GM21825 (cell line): ENCODE results near the gene FCMR.
A peak's percentile ranks its signal among the peaks of the same experiment; 100 is the strongest.
"Not testable (repeated sequence)": the region's sequence is repeated elsewhere in the genome, so short reads cannot be mapped to it uniquely, and the experiment has no call there.

Experiments used
- ATAC-seq: cut with Tn5 transposase; IDR thresholded peaks from one replicate; pipeline ENCODE4 v1.9.1; 2021; ENCODE audit warnings: mild to moderate bottlenecking, moderate library complexity; ENCODE audit not compliant: unreplicated experiment

Gene FCMR

DNA sequence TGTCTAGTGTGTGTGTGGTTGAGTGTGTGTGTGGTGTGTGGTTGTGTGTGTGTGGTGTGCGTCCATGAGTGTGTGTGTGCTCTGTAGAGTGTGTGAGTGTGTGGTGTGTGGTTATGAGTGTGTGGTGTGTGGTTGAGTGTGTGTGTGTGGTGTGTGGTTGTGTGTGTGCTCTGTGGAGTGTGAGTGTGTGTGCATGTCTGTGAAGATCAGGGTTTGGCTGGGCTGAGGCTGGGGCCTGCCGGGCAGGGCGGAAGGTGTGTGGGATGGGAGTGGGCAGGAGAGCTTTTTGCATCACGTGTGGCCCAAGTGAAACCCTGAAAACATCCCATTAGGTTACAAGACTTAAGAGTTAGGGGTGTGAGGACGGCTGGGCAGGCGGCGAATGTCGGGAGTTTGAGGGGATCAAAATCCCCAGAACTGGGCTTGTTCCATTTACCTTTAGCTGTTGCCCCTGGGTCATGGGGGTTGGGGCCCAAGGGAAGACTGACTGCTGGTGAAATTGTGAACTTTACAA is 2.9 kb upstream of the FCMR start:
- ATAC-seq: peak; percentile 24

DNA sequence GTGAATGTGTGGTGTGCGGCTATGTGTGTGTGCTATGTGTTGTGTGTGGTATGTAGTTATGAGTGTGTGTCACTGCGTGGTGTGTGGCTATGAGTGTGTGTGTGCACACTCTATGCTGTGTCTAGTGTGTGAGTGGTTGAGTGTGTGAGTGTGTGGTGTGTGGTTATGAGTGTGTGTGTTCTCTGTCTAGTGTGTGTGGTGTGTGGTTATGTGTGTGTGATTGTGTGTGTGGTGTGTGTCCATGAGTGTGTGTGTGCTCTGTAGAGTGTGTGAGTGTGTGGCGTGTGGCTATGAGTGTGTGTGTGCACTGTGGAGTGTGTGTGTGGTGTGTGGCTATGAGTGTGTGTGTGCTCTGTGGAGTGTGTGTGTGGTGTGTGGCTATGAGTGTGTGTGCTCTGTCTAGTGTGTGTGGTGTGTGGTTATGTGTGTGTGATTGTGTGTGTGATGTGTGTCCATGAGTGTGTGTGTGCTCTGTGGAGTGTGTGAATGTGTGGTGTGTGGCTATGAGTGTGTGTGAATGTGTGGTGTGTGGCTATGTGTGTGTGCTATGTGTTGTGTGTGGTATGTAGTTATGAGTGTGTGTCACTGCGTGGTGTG is 2.3 kb upstream of the FCMR start:
- ATAC-seq: not testable (repeated sequence)

DNA sequence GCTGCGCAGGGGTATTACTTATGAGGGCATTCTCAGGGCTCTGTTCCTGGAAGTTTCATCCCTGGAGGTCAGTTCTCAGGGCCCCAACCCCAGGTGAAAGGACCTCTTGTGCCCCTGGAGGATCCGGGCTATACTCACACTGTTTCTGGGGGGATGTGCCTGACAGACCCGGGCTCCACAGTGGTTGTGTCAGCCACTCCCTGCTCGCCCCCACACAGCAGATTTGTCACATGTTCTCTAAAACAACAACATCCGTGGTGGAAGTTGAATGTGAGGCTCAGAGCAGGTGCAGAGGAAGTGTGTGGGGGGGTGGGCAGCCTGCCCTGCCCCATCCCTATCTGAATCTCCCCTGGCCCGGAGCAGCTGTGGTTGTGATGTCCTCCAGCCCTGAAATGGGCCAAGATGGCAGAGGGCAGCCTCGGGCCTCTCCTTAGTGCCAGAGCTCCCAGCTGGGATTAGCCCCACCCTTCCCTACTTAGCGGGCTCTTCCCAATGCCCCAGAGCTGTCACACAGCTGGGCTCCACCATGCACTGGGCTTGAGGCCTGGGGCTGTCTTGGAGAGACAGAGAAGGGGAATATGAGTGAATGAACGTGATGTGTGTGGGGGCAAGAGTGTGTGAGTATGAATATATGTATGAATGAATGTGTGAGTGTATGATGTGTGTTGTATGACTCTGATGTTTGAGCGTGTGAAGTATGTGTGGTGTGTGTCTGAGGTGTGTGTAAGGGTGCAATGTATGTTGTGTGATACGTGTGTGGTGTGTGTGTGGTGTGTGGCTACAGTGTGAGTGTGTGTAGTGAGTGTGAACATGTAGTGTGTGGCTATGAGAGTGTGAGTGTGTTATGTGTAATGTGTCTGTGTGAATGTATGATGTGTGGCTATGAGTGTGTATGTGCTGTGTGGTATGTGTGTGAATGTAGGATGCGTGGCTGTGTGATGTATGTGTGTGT is 1.5 kb upstream of the FCMR start:
- peak; percentile 42 for ATAC-seq

DNA sequence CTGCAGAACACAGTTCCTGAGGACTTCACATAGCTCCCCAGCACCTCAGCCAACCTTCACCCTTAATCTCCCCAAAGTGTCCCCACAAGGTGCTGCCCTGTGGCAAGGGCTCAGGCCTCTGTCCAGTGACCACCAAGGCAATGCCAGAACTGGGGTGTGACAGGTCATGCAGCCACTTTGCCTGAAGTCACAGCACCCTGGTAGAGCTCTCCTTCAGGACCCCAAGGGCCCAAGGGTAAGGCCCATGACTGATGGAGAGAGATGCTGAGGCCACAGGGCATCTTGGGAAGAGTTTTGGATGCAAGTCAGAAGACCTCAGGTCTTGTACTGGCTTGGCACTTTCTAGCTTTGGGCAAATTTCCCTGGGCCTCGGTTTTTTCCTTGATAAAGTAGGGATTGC is 783 bp upstream of the FCMR start:
- no peak for ATAC-seq

DNA sequence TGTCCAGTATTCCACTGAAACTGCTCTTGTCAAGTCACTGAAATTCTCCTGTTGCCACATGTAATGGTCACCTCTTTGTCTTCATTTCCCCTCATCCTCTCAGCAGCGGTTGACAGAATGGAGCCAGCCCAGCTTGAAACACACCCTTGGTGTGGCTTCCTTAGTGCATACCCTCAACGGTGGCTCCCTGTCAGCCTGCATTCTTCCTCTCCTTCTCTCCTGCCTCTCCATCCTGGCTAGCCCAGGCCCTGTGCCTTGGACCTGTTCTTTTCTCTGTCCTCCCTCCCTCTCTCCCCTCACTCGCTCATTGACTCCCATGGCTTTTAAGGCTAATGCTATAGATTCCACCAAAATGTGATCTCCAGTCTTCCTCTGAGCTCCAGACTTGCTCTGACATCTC is 3.7 kb downstream of the FCMR start:
- ATAC-seq: no peak

DNA sequence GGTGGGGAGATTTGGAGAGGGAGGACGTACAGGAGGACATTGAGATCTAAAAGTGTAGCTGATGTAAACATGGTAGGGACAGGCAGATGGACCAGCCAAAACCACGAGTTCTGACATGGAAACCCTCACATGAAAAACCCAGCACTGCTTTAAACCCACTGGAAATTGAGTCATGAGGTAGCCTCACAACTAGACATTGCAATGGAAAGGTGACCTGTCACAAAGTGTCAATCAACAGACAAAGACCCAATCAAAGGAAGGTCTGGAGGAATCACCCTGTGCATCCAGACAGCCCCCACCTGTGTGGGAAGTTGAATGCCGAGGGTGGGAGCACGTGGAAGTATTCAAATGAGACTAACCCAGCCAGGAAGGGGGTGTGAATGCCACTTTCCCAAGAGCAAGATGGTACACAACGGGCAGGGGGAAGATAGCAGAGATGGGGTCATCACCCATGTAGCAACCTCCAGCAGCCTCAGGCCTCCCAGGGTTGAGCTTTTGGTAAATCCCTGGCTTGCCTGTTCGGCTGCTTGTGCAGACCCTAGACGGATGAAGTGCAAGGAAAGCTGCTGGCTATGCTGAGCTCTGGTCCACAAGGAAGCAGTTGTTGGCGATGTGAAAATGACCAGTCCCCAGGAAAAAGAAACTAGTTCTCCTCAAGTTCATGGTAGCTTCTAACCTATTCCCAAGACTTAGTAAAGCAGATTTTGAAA is 5.6 kb downstream of the FCMR start:
- ATAC-seq: no peak

DNA sequence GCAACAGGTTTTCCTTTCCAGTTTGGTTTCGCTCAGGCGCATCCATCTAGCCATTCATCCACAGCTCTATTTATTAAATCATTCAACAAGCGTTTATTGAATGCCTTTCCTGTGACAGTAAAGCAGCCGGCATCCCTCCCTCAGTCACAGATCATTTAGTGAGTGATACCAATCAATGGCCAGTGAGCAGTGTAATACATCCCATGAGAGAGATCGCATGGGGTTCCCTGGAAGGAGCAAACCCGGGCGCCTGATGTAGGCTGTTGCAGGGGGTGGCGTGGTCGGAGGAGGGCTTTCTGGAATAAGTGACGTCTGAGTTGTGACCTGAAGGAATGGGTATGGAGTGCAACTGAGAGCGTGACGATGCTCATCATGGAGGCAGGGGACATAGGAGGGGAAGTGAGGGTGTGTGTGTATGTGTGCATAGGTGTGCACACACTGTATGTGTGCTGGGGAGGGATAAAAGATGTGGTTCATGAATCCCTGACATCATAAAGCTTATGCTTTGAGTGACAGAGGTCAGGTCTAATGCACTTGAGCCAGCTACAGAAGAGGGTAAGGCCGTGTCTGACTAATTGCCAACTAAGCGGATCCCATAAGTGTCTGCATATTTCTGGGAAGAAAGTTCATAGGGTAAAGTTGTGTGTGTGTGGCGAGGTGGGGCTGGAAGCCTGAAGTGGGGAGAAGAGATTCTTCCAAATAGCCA is 6.6 kb downstream of the FCMR start:
- no peak for ATAC-seq

DNA sequence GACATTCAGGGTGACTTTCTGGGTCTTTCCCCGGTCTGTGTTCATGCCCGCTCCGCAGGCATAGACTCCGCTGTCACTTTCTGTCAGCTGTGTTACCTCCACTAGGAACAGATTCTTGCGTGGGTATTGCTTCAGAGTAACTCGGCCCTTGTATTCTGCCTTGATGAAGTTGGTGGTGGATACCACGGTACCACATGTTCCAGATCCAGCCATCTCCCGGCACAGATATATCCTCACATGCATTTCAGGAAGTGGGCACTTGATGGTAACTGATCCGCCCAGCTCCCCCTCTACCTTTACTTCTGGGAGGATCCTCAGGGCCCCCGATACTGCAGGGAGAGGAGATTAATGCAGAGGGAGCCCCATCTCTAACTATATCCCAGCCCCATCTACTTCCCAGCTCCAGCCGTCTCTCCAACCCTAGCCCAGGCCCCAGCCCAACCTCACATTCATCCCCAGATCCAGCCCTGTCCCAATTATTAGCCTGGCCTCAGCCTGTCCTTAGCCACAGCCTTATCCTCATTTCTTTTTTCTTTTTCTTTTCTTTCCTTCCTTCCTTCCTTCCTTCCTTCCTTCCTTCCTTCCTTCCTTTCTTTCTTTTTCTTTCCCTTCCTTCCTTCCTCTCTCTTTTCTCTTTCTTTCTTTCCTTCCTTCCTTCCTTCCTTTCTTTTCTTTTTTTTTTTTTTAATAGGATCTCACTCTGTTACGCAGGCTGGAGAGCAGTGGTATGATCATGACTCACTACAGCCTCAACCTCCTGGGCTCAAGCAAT is 7.8 kb downstream of the FCMR start:
- no peak for ATAC-seq

DNA sequence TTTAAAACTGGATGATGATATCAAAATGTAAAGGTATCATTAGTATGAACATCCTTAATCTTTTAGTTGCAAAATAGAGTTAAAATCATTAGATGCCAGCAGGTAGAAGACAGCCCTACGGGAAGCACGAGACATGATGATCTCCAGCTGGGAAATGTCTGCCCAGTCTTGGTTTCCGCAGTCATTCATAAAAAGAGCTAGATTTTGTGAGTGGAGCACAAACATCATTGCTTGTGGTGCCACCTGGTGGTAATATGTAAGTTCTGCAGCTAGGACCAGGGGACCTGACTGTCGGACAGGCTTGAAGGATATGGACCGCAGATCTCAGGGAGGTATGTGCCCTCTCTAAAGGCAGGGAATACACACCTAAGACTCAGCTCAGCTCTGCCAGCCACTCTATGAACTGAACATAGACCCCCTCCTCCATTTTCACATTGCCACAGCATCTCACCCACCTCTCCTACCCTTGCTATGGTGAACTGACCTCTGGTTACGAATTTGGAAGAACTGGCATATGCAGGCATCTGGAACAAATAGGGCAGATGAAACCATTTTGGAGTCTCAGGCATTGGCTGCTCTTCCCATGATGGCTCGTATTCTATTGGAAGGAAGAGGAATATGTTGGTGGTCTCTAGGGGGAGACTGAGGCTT is 9.2 kb downstream of the FCMR start:
- ATAC-seq: peak; percentile 49

DNA sequence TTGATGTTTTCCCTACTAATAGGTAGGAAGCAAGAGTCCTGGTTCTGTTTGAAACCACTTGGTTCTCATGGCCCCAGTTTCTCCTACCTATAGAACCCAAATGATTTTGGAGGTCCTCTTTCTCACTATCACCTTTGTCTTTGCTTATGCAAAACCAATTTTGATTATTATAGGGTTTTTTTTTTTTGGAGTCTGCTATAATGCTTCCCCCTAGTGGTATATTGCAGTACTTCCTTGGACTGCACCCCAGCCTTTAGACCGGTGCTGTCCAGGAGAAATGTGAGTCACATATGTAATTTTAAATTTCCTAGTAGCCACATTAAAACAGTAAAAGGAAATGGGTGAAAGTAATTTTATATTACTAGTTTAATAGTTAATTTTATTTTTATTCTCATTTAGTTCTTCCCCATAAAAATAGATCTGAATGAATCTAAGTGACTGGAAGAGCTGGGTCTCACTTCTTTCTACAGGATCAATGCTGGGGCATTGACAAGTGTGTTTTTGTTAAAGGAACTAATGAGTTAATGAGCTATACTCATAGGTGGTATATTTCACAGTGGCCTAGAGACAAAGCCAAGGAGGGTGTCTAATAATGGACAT is 10.6 kb downstream of the FCMR start:
- no peak for ATAC-seq

DNA sequence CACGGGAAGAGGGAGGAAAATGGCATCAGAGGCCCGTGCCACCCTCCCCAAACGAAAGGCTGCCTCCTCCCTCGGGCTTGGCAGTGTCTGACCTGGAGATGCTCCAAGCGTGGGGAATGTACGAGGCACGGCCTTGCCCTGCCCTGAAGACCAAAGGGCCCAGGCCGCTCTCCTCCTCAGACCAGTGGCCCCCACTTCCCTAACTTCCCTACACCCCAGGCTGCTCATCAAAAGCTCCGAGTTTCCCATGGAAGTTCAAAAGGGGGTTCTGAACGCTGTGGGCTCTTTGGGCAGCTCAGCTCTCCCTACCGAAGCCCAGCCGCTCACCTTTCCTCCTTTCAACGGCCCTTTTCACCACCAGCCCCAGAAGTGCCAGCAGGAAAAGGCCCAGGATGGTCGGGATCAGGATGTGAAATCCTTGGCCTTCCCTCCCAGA is 11.8 kb downstream of the FCMR start:
- ATAC-seq: no peak

DNA sequence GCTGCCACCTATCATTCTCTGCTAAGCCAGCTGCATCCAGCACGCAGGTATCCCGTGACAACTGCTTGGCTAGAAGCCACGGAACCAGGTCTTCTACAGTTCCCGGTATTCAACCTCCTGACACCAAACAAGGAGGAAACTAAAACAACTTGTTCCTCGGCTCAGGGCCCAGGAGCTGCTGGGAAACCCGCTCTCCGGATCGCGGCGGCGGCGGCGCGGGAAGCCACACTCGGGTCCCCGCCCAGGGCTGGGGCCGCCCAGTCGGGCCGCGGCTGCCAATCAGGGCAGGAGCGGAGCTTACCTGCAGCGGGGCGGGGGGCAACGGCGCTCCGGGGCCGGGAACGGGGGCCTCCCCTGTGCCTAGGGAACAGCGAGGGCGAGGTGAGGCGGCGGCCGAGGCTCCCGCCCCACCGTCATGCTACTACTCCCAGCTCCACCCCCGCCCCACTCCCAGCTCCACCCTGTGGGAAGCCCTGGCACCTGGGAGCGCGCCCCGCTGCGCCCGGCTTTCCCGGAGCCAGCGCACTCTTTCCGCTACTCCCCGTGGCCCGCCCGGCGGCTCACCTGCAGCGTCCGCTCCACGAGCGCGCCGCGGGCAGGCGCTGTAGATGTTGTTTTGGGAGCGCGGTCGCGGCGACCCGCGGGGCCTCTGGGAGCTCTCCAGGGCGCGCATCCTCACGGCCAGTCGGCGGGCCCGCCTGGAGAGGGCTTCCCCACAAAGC is 12.4 kb downstream of the FCMR start:
- no peak for ATAC-seq

DNA sequence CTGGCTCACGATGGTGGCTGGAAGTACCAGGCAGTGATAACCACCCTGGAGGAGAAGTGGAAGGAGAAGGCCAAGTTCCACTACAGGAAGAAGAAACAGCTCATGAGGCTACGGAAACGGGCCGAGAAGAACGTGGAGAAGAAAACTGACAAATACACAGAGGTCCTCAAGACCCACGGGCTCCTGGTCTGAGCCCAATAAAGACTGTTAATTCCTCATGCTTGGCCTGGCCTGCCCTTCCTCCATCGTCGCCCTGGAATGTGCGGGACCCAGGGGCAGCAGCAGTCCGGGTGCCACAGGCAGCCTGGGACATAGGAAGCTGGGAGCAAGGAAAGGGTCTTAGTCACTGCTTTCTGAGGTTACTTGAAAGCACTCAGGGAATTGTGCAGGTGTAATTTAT is 13.7 kb downstream of the FCMR start:
- no peak for ATAC-seq

DNA sequence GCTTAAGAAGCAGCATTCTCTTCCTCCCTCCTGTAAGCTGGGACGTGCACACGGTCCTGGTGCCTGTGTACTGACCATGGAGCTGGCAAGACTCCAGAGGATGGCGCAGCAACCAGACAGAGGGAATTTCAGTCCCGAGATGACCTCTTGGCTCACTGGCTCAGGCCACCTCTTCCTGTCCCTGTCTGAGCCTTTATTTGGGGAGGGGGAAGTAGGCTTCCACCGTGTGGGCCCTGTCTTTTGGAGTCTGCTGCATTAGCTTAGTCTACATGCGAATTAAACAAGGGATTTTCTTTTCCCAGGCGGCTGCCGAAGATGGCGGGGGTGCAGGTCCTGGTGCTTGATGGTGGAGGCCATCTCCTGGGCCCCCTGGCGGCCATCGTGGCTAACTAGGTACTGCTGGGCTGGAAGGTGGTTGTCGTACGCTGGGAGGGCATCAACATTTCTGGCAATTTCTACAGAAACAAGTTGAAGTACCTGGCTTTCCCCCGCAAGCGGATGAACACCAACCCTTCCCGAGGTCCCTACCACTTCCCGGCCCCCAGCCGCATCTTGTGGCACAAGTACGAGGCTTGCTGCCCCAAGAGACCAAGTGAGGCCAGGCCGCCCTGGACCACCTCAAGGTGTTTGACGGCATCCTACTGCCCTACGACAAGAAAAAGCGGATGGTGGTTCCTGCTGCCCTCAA is 14.3 kb downstream of the FCMR start:
- no peak for ATAC-seq

DNA sequence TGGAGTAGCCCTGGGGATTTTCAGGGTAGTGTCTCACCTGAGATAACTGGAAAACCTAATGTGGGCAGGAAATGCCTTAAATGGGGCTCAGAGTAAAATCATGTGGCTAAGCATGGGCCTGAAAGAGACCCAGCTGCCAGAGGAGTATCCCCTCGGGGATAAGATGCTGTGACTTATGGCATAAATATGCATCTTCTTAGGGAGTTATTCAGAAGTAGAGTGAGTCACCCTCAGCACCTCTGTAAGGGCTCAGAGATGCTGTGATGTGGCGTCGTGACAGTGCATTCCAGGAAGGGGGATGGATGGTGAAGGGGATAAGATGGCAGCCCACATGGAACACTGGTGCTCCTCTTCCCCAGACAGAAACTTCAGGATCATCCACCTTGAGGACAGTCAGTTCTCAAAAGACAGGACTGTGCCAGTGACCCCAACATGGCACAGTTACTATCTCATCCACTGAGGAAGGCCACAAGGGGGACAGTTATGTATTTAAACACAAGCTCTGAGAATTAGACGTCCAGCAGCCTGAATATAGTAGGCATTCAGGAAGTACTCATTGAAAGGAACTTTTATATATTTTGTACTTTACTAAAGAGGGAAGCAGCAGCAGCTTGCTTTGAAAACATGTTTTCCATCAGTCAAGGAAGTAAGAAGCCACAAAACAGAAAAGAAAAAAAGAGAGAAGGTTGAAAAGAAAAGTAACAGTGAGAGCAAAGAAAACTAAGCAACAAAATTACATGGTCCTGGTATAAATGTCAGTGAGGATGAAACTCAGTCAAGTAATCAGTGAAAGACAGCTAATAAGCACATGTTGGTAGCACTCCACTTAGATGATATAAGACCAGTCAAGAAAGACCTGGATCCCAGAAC is 16.2 kb downstream of the FCMR start:
- peak; percentile 67 for ATAC-seq

DNA sequence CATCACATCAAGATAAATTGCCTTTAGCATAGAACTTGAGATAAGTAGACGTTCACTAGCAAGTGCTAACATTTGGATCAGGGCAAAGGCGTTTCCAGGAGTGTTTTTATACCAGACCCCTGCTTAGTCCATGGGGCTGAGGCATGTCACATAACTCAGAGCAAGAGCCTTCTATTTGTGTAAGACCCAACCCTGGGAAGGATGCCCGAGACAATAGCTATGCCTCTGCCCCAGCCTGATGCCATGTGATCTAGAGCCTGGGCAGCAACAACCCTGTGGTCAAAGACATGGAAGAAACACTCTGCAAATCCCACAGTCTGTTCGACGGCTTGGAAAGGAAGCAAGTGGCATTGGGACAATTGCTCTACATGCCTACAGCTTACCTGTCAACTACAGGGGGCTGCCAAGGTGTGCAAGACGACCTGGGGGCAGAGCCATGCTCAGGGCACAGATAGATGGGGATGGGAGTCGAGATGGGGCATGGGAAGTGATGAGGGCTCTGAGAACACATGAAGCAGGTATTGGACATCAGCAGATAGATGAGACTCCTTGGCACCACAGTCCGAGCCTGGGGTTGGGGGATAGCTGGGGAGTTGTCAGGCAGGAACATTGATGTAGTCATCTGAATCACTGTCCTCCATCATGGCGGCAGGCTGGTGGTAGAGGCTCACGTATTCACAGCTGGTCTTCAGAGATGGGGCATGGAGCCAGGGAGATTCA is 17.2 kb downstream of the FCMR start:
- no peak for ATAC-seq
